IMR-90 (cell line): ENCODE results near the gene KIF6. TPM values are rescaled to one million over a fixed set of nuclear protein-coding genes. Genes with fewer than 3 reads are reported as not detected.

ENCODE experiments used
- ATAC-seq: fragments of 200-7000 bp; cut with Tn5 transposase; 2 replicates; pipeline ENCODE4 v1.9.1; 2020; ENCODE audit warnings: low read depth, mild to moderate bottlenecking, moderate library complexity
- BruUV-seq: library from RNA; stranded (reverse); fragments of 400-500 nt; replicated peaks from 2 replicates; lab custom pipeline; 2021; lab: Mats Ljungman, UMichigan
- CTCF ChIA-PET: fragments of 300-600 bp; formaldehyde crosslinking; extraction: SDS; loops from one replicate; lab custom pipeline; 2021; ENCODE audit warnings: antibody characterized with exemption; lab: Yijun Ruan, JAX
- POLR2A ChIA-PET: fragments of 300-600 bp; sonication (Branson Sonifier 250); formaldehyde crosslinking; loops from one replicate; lab custom pipeline; 2022; ENCODE audit warnings: antibody characterized with exemption; ENCODE audit not compliant: unreplicated experiment; lab: Charles Lee
- DNase-seq: peaks from one replicate; pipeline ENCODE4 v3.0.0; 2013
- H2AFZ ChIP-seq: replicated peaks from 2 replicates; pipeline ENCODE3; 2013; ENCODE audit warnings: low read length, mild to moderate bottlenecking; ENCODE audit not compliant: poor library complexity
- H2AK5ac ChIP-seq: 2 replicates; pipeline ENCODE4 v1.6.1; 2013; ENCODE audit warnings: low read depth, low read length, inconsistent platforms
- H2AK9ac ChIP-seq: replicated peaks from 2 replicates; pipeline ENCODE3; 2013; ENCODE audit warnings: mild to moderate bottlenecking, low read depth, low read length, moderate library complexity; ENCODE audit not compliant: poor library complexity
- H2BK120ac ChIP-seq: 2 replicates; pipeline ENCODE4 v1.6.1; 2013; ENCODE audit warnings: low read depth, low read length, inconsistent platforms
- H2BK15ac ChIP-seq: 3 replicates; pipeline ENCODE4 v1.6.1; 2013; ENCODE audit warnings: low read depth, low read length, inconsistent platforms
- H2BK20ac ChIP-seq: 2 replicates; pipeline ENCODE4 v1.6.1; 2013; ENCODE audit warnings: low read depth, mild to moderate bottlenecking, inconsistent platforms, low read length, moderate library complexity
- H2BK5ac ChIP-seq: 2 replicates; pipeline ENCODE4 v1.6.1; 2013; ENCODE audit warnings: mild to moderate bottlenecking, low read depth, low read length, inconsistent platforms; ENCODE audit not compliant: poor library complexity, severe bottlenecking
- H3K14ac ChIP-seq: replicated peaks from 2 replicates; pipeline ENCODE4 v1.6.1; 2013; ENCODE audit warnings: low read depth, low read length, inconsistent platforms
- H3K18ac ChIP-seq: 2 replicates; pipeline ENCODE4 v1.6.1; 2013; ENCODE audit warnings: low read depth, low read length, control low read depth
- H3K23ac ChIP-seq: 2 replicates; pipeline ENCODE4 v1.6.1; 2013; ENCODE audit warnings: low read depth, low read length, inconsistent platforms
- H3K27ac ChIP-seq: 2 replicates; pipeline ENCODE4 v1.5.1; 2013; ENCODE audit warnings: mild to moderate bottlenecking, control low read depth, low read length; ENCODE audit not compliant: insufficient read depth
- H3K27me3 ChIP-seq: 2 replicates; pipeline ENCODE4 v1.6.1; 2013; ENCODE audit warnings: low read length; ENCODE audit not compliant: control insufficient read depth, insufficient read depth
- H3K36me3 ChIP-seq: 2 replicates; pipeline ENCODE4 v1.6.1; 2013; ENCODE audit warnings: low read length, mixed read lengths; ENCODE audit not compliant: control insufficient read depth, insufficient read depth
- H3K4ac ChIP-seq: 2 replicates; pipeline ENCODE4 v1.6.1; 2013; ENCODE audit warnings: low read depth, low read length, inconsistent platforms
- H3K4me1 ChIP-seq: 2 replicates; pipeline ENCODE4 v1.6.1; 2013; ENCODE audit warnings: low read length, mixed read lengths; ENCODE audit not compliant: control insufficient read depth, insufficient read depth
- H3K4me2 ChIP-seq: 2 replicates; pipeline ENCODE4 v1.6.1; 2013; ENCODE audit warnings: low read depth, mild to moderate bottlenecking, control low read depth, low read length, moderate library complexity
- H3K4me3 ChIP-seq: 2 replicates; pipeline ENCODE4 v1.5.1; 2013; ENCODE audit warnings: low read depth, mild to moderate bottlenecking, control low read depth, low read length, moderate library complexity; ENCODE audit not compliant: insufficient read depth
- H3K56ac ChIP-seq: 2 replicates; pipeline ENCODE4 v1.6.1; 2013; ENCODE audit warnings: low read length, inconsistent platforms; ENCODE audit not compliant: insufficient read depth; ENCODE audit errors: extremely low read depth
- H3K79me1 ChIP-seq, 2 experiments: 2 replicates each; pipeline ENCODE4 v1.6.1; 2013; ENCODE audit warnings: low read length in 2 of 2, inconsistent platforms in 1 of 2, low read depth in 1 of 2
- H3K9ac ChIP-seq: 2 replicates; pipeline ENCODE4 v1.6.1; 2013; ENCODE audit warnings: low read depth, low read length, control low read depth
- H3K9me1 ChIP-seq: 2 replicates; pipeline ENCODE4 v1.6.1; 2013; ENCODE audit warnings: low read length, inconsistent platforms; ENCODE audit not compliant: insufficient read depth
- H3K9me3 ChIP-seq: 2 replicates; pipeline ENCODE4 v1.6.1; 2013; ENCODE audit warnings: low read length; ENCODE audit not compliant: control insufficient read depth, insufficient read depth
- H4K20me1 ChIP-seq: 2 replicates; pipeline ENCODE4 v1.6.1; 2013; ENCODE audit warnings: low read length, inconsistent platforms; ENCODE audit not compliant: insufficient read depth
- H4K5ac ChIP-seq: 2 replicates; pipeline ENCODE4 v1.6.1; 2013; ENCODE audit warnings: mild to moderate bottlenecking, low read depth, low read length, control low read depth
- H4K8ac ChIP-seq, 2 experiments: 2 replicates each; pipeline ENCODE4 v1.6.1; 2013; ENCODE audit warnings: low read depth in 2 of 2, low read length in 2 of 2, control low read depth in 1 of 2, inconsistent platforms in 1 of 2
- H4K91ac ChIP-seq: 2 replicates; pipeline ENCODE4 v1.6.1; 2013; ENCODE audit warnings: low read depth, low read length, inconsistent platforms; ENCODE audit not compliant: insufficient read depth
- RAD21 ChIP-seq: IDR thresholded peaks from 2 replicates; pipeline ENCODE4 v1.6.1; 2012; ENCODE audit warnings: low read length, improper control_type of control experiment
- WGBS, 2 experiments: methylation state at CpG; one replicate each; pipeline versions ENCODE4 v1.1.5 to v1.1.7; 2013; ENCODE audit warnings: missing lambda C conversion rate in 2 of 2; ENCODE audit not compliant: insufficient read length in 1 of 2; ENCODE audit errors: extremely low coverage in 2 of 2; 5-methylcytosine and 5-hydroxymethylcytosine counted together
- dilution Hi-C: fragments of 300-500 bp; cut with HindIII; formaldehyde crosslinking; loops from one replicate; pipeline ENCODE4 v1.14.3; 2018; ENCODE audit warnings: low sequenced_read_pairs; ENCODE audit not compliant: unreplicated experiment
- in situ Hi-C: fragments of 300-500 bp; cut with MboI; formaldehyde crosslinking; loops from 3 replicates; pipeline ENCODE4 v1.14.3; 2019; ENCODE audit warnings: low sequenced_read_pairs, inconsistent platforms, mixed read lengths
- intact Hi-C: fragments of 100-400 bp; cut with micrococcal nuclease; formaldehyde crosslinking; loops from 2 replicates; pipeline ENCODE4 v1.10.0; 2022
- polyA plus RNA-seq, 3 experiments: library from polyadenylated mRNA; depleted of rRNA; stranded (reverse); fragments of >200 nt; gene quantifications; 2 replicates each; pipeline ENCODE4 v1.2.3, GENCODE V29; 2012; ENCODE audit warnings: low replicate concordance in 1 of 3
- total RNA-seq: library from RNA; depleted of rRNA; stranded (reverse); fragments of >200 nt; gene quantifications from 2 replicates; pipeline ENCODE4 v1.2.3, GENCODE V29; 2012

KIF6 gene
- total and polyA plus RNA-seq, 2 of the 4 experiments (the other 2 are of a cell fraction): under 0.01 to 0.10 TPM

DNA sequence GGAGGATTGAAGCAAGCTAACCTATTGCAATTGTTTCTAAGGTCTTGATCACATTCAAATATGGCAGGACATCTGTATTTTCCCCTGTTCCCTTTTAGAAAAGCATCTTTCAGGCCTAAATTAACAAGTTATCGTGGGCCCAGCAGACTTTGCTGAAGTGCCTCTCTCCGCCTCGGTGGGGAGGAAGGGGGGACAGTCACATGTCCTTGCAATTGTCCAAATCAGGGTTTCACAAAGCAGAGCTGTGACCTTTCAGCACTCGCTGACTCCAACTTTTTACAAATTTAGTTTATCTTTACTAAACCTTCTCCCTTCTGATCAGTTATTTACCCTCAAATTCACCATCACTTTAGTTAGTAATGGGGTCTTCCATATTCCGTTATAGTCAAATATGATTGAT is 328.4 kb downstream of the KIF6 start:
- Histone ChIP-seq H3K27ac (no peak overlapping the region), H3K14ac (no peak overlapping the region), H4K20me1 (no peaks in the 10 kb centered on the region), H3K4ac (no peak overlapping the region), H2BK15ac (no peak overlapping the region), H3K4me1 (no peaks in the 10 kb centered on the region), H2AK5ac (no peak overlapping the region), H4K5ac (no peak overlapping the region), H4K91ac (no peak overlapping the region), H3K4me3 (no peak overlapping the region), H3K4me2 (no peak overlapping the region), H3K9me3 (no peaks in the 10 kb centered on the region), H2BK20ac (no peak overlapping the region), H2AK9ac (no peak overlapping the region), H3K56ac (no peak overlapping the region), H3K23ac (no peak overlapping the region), H2AFZ (no peak overlapping the region), H3K9ac (no peak overlapping the region), H3K36me3 (no peaks in the 10 kb centered on the region), H3K9me1 (no peaks in the 10 kb centered on the region), H3K18ac (no peak overlapping the region), H4K8ac (no peak overlapping the region), H3K79me1 (no peaks in the 10 kb centered on the region), H2BK5ac (no peak overlapping the region), H3K27me3 (no peaks in the 10 kb centered on the region; the same call in 1 of the 2 replicates), H2BK120ac (no peak overlapping the region)
- 47% methylated on average over 3 of the region's 5 CpGs; no CpG with 5 or more reads in 1 of the 2 experiments for WGBS, 2 experiments
- DNase-seq (no peak), ATAC-seq (no peak)
- intact Hi-C loops: no loop called here
- no peak for TF ChIP-seq RAD21
- CTCF ChIA-PET: no interaction called here
- in situ Hi-C loops: no loop called here
- BruUV-seq: no TSS peak
- dilution Hi-C loops: no loop called here
- POLR2A ChIA-PET: no interaction called here
